Fibroblast of upper back skin (primary cell): ENCODE measurements around the gene HPCA.
A peak's percentile ranks its signal among the peaks of the same experiment; 100 is the strongest.

Experiments used
- DNase-seq: peaks from one replicate; pipeline ENCODE4 v3.0.0-alpha.2; 2013

The HPCA gene

GRCh38 chr1:32890516-32891240, 4.4 kb downstream of the HPCA start:
- DNase-seq = no peak

DNA sequence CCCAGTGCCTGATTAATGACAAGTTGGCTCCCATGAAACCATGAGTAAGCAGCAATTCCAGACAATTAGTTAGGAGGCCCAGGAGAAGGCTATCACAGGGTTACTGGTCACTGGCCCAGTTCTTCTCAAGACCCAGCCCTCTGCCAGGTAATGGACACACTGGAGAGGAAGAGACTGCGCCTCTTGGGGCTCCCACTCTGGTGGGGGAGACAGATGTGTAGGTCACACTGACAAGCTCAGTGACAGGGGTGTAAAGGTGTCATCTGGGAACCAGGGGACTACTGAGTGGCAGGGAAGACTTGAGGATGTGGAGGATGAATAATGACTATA, 4.9 kb downstream of the HPCA start:
- no peak for DNase-seq

DNA sequence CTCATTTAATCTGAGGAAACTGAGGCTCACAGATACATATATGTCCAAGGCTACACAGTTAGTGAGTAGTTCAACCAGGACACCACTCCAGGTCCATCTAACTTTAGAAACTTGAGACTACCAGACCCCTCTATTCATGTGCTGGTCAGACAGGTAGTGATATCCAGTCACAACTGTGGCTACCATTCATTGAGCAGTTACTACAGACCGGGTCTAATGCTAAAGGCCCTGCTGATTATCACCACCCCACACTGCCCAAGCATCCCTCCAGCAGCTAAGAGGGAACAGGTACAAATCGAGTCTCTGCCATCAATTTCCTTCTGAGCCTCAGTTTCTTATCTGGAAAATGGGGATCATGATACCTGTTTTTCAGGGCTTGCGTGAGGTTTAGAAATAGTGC, 5.3 kb downstream of the HPCA start:
- DNase-seq = no peak

- DNase-seq = peak; percentile 34
Measured at GRCh38 chr1:32892368-32893197, 6.3 kb downstream of the HPCA start.

- no peak for DNase-seq
Measured at GRCh38 chr1:32893198-32894018, 7.1 kb downstream of the HPCA start.

DNA sequence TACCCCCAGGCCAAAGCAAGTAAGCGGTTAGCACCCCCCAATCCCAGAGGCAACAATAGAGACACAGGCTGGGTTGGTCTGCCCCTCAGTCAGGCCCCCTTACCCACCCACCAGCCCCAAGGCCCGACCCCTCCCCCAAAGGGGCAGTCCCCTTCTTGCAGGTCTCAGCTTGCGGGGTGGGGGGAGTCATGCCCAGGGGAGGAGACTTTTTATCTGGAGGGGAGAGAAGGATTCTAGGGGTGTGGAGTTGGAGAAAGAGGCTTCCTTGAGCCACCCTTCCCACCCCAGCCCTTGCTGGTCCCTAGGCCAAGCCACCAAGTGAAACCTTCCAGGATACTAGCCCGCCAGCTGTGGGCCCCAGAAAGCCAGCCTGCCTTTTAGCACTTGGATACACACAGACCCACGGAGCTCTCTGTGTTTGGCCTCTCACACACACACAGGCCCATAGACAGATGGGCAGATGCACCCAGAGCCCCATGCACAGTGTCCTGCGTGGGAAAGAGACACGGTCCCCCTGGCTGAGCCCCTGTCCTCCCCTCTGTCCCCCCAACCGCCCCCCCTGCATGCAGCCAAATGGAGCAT, 7.8 kb downstream of the HPCA start:
- no peak for DNase-seq

- DNase-seq = no peak
Measured at GRCh38 chr1:32894681-32895080, 8.4 kb downstream of the HPCA start.

DNA sequence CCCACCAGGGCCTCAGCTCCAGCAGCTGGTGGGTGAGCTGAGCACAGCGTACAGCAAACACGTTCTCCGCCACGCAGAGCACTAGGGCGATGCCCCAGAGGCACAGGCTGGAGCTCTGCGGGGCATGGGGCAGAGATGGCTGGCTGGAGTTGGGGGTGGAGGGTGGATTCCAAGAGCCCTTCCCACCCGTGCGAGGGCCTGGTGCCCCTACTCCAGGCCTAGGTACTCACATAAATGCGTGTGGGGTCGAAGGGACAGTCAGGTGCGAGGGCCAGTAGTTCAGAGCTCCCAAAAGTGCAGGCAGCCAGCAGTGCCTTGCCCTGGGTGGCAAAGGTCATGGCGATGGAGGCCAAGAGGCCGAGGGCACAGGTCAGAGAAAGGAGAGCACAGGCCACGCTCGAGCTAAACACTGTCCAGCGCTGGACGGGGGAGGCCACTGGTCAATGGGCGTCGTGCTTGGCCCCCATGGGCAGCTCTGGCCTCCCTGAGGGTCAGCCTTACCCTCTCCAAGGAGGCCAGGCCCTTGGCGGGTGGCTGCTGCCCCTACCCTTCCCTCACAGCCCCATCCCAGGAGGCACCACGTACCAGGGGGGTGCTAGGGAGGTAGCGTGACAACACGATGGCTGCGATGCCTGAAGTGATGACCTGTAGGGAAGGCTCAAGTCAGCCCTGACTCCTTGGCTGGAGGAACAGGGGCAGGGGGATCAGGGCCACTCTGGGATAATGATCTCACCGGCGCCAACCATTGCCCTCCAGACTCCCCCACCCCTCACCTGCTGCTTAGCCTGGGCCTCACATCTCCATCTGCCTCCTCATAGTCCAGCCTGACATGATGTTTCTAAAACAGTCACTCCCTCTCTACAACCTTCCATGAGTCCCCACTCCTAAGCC, 9.3 kb downstream of the HPCA start:
- DNase-seq = no peak

- DNase-seq = no peak
Measured at GRCh38 chr1:32896451-32896850, 10.2 kb downstream of the HPCA start.

GRCh38 chr1:32897082-32898049, 11.1 kb downstream of the HPCA start:
- DNase-seq = no peak

GRCh38 chr1:32898056-32898455, 11.8 kb downstream of the HPCA start:
- no peak for DNase-seq

DNA sequence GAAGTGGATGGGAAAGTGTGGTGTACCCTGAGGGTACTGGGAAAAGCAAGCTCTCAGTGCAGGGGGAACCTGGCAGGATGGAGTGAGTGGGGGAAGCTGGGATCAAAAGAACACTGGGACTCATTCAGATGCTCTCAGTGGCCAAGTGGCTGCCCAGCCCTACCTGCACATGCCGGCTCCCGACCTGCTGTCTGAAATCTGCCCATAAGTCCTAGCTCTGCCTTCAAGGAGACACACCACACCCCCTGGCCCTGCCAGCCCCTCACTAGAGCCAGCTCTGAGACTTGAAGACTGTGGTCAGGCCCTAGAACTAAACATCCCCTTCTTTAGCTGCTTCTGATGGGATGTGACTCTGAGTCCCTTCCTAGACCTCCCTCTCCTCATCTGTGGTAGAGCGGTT, 12.7 kb downstream of the HPCA start:
- no peak for DNase-seq

DNA sequence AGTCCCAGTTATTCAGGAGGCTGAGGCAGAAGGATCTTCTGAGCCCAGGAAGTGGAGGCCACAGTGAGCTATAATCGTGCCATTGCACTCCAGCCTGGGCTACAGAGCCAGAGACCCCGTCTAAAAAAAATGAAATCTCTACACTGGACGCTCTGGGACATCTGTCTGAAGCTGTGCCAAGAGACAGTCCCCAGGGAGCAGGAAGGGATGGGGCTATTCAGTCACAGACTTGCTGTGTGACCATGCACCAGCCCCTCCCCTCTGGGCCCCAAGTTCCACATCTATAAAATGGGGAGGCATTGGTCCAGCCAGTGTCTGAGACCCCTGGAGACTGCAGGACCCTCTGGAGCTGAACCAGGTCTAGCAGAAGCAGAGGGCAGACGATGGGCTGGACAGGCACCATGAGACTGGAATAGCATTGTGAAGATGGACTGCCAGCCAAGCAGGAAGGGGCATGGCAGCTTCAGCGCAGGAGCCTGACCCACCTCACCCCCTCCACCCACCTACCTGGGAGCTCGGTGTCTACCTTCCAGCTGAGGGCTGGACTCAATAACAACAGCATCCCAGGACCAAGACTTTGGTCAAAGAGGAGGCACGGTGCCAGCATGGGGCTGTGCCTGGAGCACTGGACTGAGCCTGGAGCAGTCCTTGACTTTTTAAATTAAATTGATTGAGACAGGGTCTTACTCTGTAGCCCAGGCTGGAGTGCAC, 13.4 kb downstream of the HPCA start:
- no peak for DNase-seq

GRCh38 chr1:32900371-32900955, 14.2 kb downstream of the HPCA start:
- no peak for DNase-seq

- peak; percentile 32 for DNase-seq
Measured at GRCh38 chr1:32900956-32901822, 14.9 kb downstream of the HPCA start, which contains the start of gene TMEM54. TMEM54 (minus strand) TSS chr1:32901389; CDS start chr1:32901238, 151 bp downstream.

- no peak for DNase-seq
Measured at GRCh38 chr1:32901823-32902534, 15.7 kb downstream of the HPCA start.

DNA sequence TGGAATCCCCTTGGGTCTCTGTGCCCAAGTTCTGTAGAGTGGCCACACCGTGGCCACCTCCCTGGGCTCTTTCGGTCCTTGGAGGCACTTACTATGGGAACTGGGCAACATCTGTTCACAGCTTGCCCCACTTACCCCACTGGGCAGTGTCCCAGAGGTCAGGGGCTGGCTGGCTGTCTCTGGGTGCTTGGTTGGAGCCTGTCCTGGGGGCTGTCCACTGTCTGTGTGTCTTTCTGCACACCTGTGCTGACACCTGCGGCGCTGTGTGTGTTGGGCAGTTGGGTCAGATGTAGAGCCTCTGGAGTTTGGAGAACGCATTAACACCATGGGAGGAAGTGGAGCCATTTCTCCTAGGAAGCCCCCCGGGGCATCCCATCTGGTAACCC, 16.2 kb downstream of the HPCA start:
- no peak for DNase-seq
